Keratinocyte (primary cell): Measurements from ENCODE around the gene CLDN6. TPM values are rescaled to one million over a fixed set of nuclear protein-coding genes. Genes with fewer than 3 reads are reported as not detected.
"Not testable (repeated sequence)": the region's sequence is repeated elsewhere in the genome, so short reads cannot be mapped to it uniquely, and the experiment has no call there.

Source experiments
- DNase-seq: peaks from one replicate; pipeline ENCODE4 v3.0.0-alpha.2; 2011; ENCODE audit warnings: low read depth, missing footprints, low spot score
- FAIRE-seq: peaks from 2 replicates; lab custom pipeline; 2011; peaks lifted over from hg19 to GRCh38; lab: Jason Lieb, UNC
- H2AFZ ChIP-seq: 2 replicates; pipeline ENCODE4 v1.6.0; 2012; ENCODE audit warnings: low read length, control low read depth, inconsistent platforms; ENCODE audit not compliant: control insufficient read depth
- H3K27ac ChIP-seq: 2 replicates; pipeline ENCODE4 v1.5.1; 2011; ENCODE audit warnings: low read length; ENCODE audit not compliant: control insufficient read depth, insufficient read depth
- H3K27me3 ChIP-seq: 3 replicates; pipeline ENCODE4 v1.6.0; 2011; ENCODE audit warnings: low read length; ENCODE audit not compliant: control insufficient read depth, insufficient read depth; ENCODE audit errors: extremely low read depth
- H3K36me3 ChIP-seq, 2 experiments: 2 replicates in 1 of 2; 3 replicates in 1 of 2; pipeline ENCODE4 v1.5.1; 2011; ENCODE audit warnings: low read length in 2 of 2, mild to moderate bottlenecking in 1 of 2; ENCODE audit not compliant: control insufficient read depth in 2 of 2, insufficient read depth in 2 of 2; ENCODE audit errors: extremely low read depth in 1 of 2
- H3K4me1 ChIP-seq: 3 replicates; pipeline ENCODE4 v1.5.1; 2011; ENCODE audit warnings: low read length; ENCODE audit not compliant: control insufficient read depth, insufficient read depth; ENCODE audit errors: extremely low read depth
- H3K4me2 ChIP-seq: 3 replicates; pipeline ENCODE4 v1.6.0; 2011; ENCODE audit warnings: low read depth, low read length; ENCODE audit not compliant: control insufficient read depth, insufficient read depth; ENCODE audit errors: extremely low read depth
- H3K4me3 ChIP-seq, 3 experiments: fragments of 200-600 bp in 1 of 3; sonication (generic) in 1 of 3; 2 replicates in 2 of 3; 3 replicates in 1 of 3; pipeline ENCODE4 v1.5.1; 2011 to 2016; ENCODE audit warnings: low read length in 3 of 3, mild to moderate bottlenecking in 3 of 3, control low read depth in 2 of 3, inconsistent platforms in 1 of 3, low read depth in 1 of 3, mixed read lengths in 1 of 3, mixed run types in 1 of 3, moderate library complexity in 1 of 3; ENCODE audit not compliant: control insufficient read depth in 2 of 3, insufficient read depth in 2 of 3; ENCODE audit errors: extremely low read depth in 1 of 3
- H3K79me2 ChIP-seq: 2 replicates; pipeline ENCODE4 v1.6.0; 2012; ENCODE audit warnings: low read length; ENCODE audit not compliant: control insufficient read depth, insufficient read depth
- H3K9ac ChIP-seq: 3 replicates; pipeline ENCODE4 v1.6.0; 2011; ENCODE audit warnings: low read length; ENCODE audit not compliant: control insufficient read depth, insufficient read depth; ENCODE audit errors: extremely low read depth
- H3K9me1 ChIP-seq: 3 replicates; pipeline ENCODE4 v1.6.0; 2011; ENCODE audit warnings: low read length; ENCODE audit not compliant: control insufficient read depth, insufficient read depth; ENCODE audit errors: extremely low read depth
- H3K9me3 ChIP-seq: 2 replicates; pipeline ENCODE4 v1.5.1; 2012; ENCODE audit warnings: low read depth, low read length; ENCODE audit not compliant: control insufficient read depth
- H4K20me1 ChIP-seq: 3 replicates; pipeline ENCODE4 v1.6.0; 2011; ENCODE audit warnings: low read length; ENCODE audit not compliant: control insufficient read depth, insufficient read depth; ENCODE audit errors: extremely low read depth
- CTCF ChIP-seq, 3 experiments: IDR thresholded peaks in 1 of 3; conservative IDR thresholded peaks in 1 of 3; optimal IDR thresholded peaks in 1 of 3; 2 replicates in 2 of 3; 3 replicates in 1 of 3; pipeline versions ENCODE3 to v1.5.1; 2011; ENCODE audit warnings: low read length in 3 of 3, mild to moderate bottlenecking in 3 of 3, moderate library complexity in 2 of 3, control low read depth in 1 of 3, inconsistent platforms in 1 of 3; ENCODE audit not compliant: insufficient read depth in 2 of 3; ENCODE audit errors: extremely low read depth in 1 of 3
- EZH2 ChIP-seq: IDR thresholded peaks from one replicate; pipeline ENCODE4 v1.6.1; 2012; ENCODE audit warnings: inconsistent platforms, mild to moderate bottlenecking, low read length, moderate library complexity
- dilution Hi-C: fragments of 300-500 bp; cut with MboI; formaldehyde crosslinking; loops from one replicate; pipeline ENCODE4 v1.7.0; 2020; ENCODE audit warnings: low sequenced_read_pairs; ENCODE audit not compliant: extremely low pct_ligation_motif_present
- polyA plus RNA-seq, 5 experiments: library from polyadenylated mRNA; depleted of rRNA in 3 of 5; stranded (reverse) in 3 of 5; stranded (forward) in 1 of 5; unstranded in 1 of 5; fragments of >200 nt; gene quantifications; 1 replicate in 1 of 5; 2 replicates in 3 of 5; 3 replicates in 1 of 5; pipeline versions ENCODE4 v1.2.1 to v1.2.3, GENCODE V29; 2011 to 2012; ENCODE audit warnings: missing spikeins in 2 of 5, low read depth in 1 of 5, low replicate concordance in 1 of 5

The CLDN6 gene
- polyA plus RNA-seq, 1 donor (not counting 4 experiments of a cell fraction or from before 2014, with no cell fraction given) = not detected

GRCh38 chr16:3057181-3058138, 39.5 kb upstream of the CLDN6 start:
- H3K27me3 ChIP-seq = no peaks in the 10 kb centered on the region
- no peaks in the 10 kb centered on the region for H3K9me1 ChIP-seq
- H3K79me2 ChIP-seq = no peaks in the 10 kb centered on the region
- peak overlapping the region in 2 of 3 experiments; percentile 81 to 97 for H3K4me3 ChIP-seq
- H2AFZ ChIP-seq = no peak overlapping the region
- H4K20me1 ChIP-seq = no peaks in the 10 kb centered on the region
- TF ChIP-seq CTCF (optimal IDR thresholded peaks at IDR 0.05 in 1 of 3, IDR thresholded peaks at IDR 0.05 in 1 of 3, conservative IDR thresholded peaks at IDR 0.05 in 1 of 3; ENCODE audit: extremely low read depth in 1 of 3, insufficient read depth in 2 of 3, low read length in 3 of 3) = no peak
- no peak for TF ChIP-seq EZH2
- no peak overlapping the region for H3K9ac ChIP-seq
- dilution Hi-C loops = no loop called here
- DNase-seq = no peak
- H3K36me3 ChIP-seq = peaks cover 0 to 6% of the 10 kb centered on the region in 2 experiments
- FAIRE-seq = no peak
- H3K9me3 ChIP-seq = no peaks in the 10 kb centered on the region
- H3K27ac ChIP-seq = no peak overlapping the region
- H3K4me2 ChIP-seq = peak overlapping the region; percentile 82
- peaks cover 8% of the 10 kb centered on the region for H3K4me1 ChIP-seq

- Histone ChIP-seq H3K4me1 (peaks cover 8% of the 10 kb centered on the region), H2AFZ (no peak overlapping the region), H3K4me3 (no peak overlapping the region), H3K27ac (no peak overlapping the region), H4K20me1 (no peaks in the 10 kb centered on the region), H3K4me2 (no peak overlapping the region), H3K9me3 (no peaks in the 10 kb centered on the region), H3K27me3 (no peaks in the 10 kb centered on the region), H3K9ac (no peak overlapping the region), H3K79me2 (no peaks in the 10 kb centered on the region), H3K9me1 (no peaks in the 10 kb centered on the region), H3K36me3 (peaks cover 0 to 6% of the 10 kb centered on the region in 2 experiments)
- TF ChIP-seq EZH2 (no peak), CTCF (optimal IDR thresholded peaks at IDR 0.05 in 1 of 3, IDR thresholded peaks at IDR 0.05 in 1 of 3, conservative IDR thresholded peaks at IDR 0.05 in 1 of 3; ENCODE audit: extremely low read depth in 1 of 3, insufficient read depth in 2 of 3, low read length in 3 of 3) (no peak)
- FAIRE-seq (no peak), DNase-seq (no peak)
- dilution Hi-C loops = no loop called here
Measured at GRCh38 chr16:3056336-3057180, 38.6 kb upstream of the CLDN6 start.

GRCh38 chr16:3055734-3056115, 37.7 kb upstream of the CLDN6 start:
- H3K36me3 ChIP-seq, H3K27me3 ChIP-seq, H3K27ac ChIP-seq, H3K9me1 ChIP-seq, DNase-seq, H3K9me3 ChIP-seq, FAIRE-seq, H3K4me1 ChIP-seq, H4K20me1 ChIP-seq, H2AFZ ChIP-seq, H3K4me3 ChIP-seq, H3K79me2 ChIP-seq, dilution Hi-C loops, H3K9ac ChIP-seq, H3K4me2 ChIP-seq: not testable (repeated sequence)
